Activated CD8-positive, alpha-beta memory T cell treated with anti-CD3 and anti-CD28 coated beads, Interleukin-2, amount 10 ng/mL, durations not matched to agents 7 days and 5 days (primary cell): ENCODE results near the gene ALOX5. TPM values are rescaled to one million over a fixed set of nuclear protein-coding genes. Genes with fewer than 3 reads are reported as not detected.
"Not testable (repeated sequence)": the region's sequence is repeated elsewhere in the genome, so short reads cannot be mapped to it uniquely, and the experiment has no call there.

ENCODE experiments used
- ATAC-seq: fragments of 150-1000 bp; cut with Tn5 transposase; one replicate; pipeline ENCODE4 v1.10.0; 2021; ENCODE audit warnings: moderate library complexity
- CTCF ChIA-PET: fragments of 350-600 bp; sonication (Branson Sonifier 250); formaldehyde crosslinking; loops from one replicate; lab custom pipeline; 2021; ENCODE audit warnings: antibody characterized with exemption; lab: Charles Lee
- DNase-seq: peaks from one replicate; pipeline ENCODE4 v3.0.0-alpha.2; 2020
- H3K27ac Mint-ChIP-seq: one replicate; pipeline ENCODE4 v1.8.0; 2021; ENCODE audit warnings: mild to moderate bottlenecking, mixed read lengths
- H3K27me3 Mint-ChIP-seq: one replicate; pipeline ENCODE4 v1.8.0; 2021; ENCODE audit warnings: mixed read lengths
- H3K36me3 Mint-ChIP-seq: one replicate; pipeline ENCODE4 v1.8.0; 2021; ENCODE audit warnings: mild to moderate bottlenecking, mixed read lengths
- H3K4me1 Mint-ChIP-seq: one replicate; pipeline ENCODE4 v1.8.0; 2021; ENCODE audit warnings: mixed read lengths
- H3K4me3 Mint-ChIP-seq: one replicate; pipeline ENCODE4 v1.8.0; 2021; ENCODE audit warnings: mild to moderate bottlenecking, moderate library complexity, mixed read lengths
- H3K9me3 Mint-ChIP-seq: one replicate; pipeline ENCODE4 v1.8.0; 2022; ENCODE audit warnings: low read depth, mixed read lengths
- total RNA-seq, 2 experiments: library from RNA; stranded (reverse); gene quantifications; one replicate each; pipeline ENCODE4 v1.2.3, GENCODE V29; 2021

Gene ALOX5
- total RNA-seq: 1 to 10 TPM; 1.9 to 8.9 TPM

- no peaks in the 10 kb centered on the region for H3K36me3 Mint-ChIP-seq
- peaks cover 71% of the 10 kb centered on the region for H3K27me3 Mint-ChIP-seq
Observed at GRCh38 chr10:45373576-45374349, at the start of gene ALOX5. TSS of gene ALOX5 (plus strand) at chr10:45374216. CDS start at chr10:45374280, 64 bp downstream.

GRCh38 chr10:45325116-45325515, 48.9 kb upstream of the ALOX5 start:
- CTCF ChIA-PET: no interaction called here
- Mint-ChIP-seq H3K36me3 (no peaks in the 10 kb centered on the region), H3K9me3 (peaks cover 5% of the 10 kb centered on the region), H3K4me3 (no peak overlapping the region), H3K27ac (no peak overlapping the region), H3K27me3 (peaks cover 42% of the 10 kb centered on the region), H3K4me1 (no peaks in the 10 kb centered on the region)
- no peak for ATAC-seq
- DNase-seq: no peak

More at GRCh38 chr10:45373576-45374349, at the start of gene ALOX5:
- Mint-ChIP-seq H3K9me3 (no peaks in the 10 kb centered on the region), H3K4me3 (peak within 1 kb of the TSS; percentile 79), H3K4me1 (peaks cover 19% of the 10 kb centered on the region), H3K27ac (peak within 1 kb of the TSS; percentile 58)
- DNase-seq (peak; percentile 61), ATAC-seq (peak; percentile 81)
- CTCF ChIA-PET: no interaction called here

GRCh38 chr10:45326864-45327263, 47.2 kb upstream of the ALOX5 start:
- H3K9me3 Mint-ChIP-seq, ATAC-seq, DNase-seq, H3K4me1 Mint-ChIP-seq, CTCF ChIA-PET, H3K36me3 Mint-ChIP-seq, H3K27ac Mint-ChIP-seq, H3K4me3 Mint-ChIP-seq: not testable (repeated sequence)
- peaks cover 48% of the 10 kb centered on the region for H3K27me3 Mint-ChIP-seq

- ATAC-seq: not testable (repeated sequence)
Observed at GRCh38 chr10:45331824-45332223, 42.2 kb upstream of the ALOX5 start.

GRCh38 chr10:45339894-45340293, 34.1 kb upstream of the ALOX5 start:
- Mint-ChIP-seq H3K4me1 (no peaks in the 10 kb centered on the region), H3K27ac (no peak overlapping the region), H3K36me3 (no peaks in the 10 kb centered on the region), H3K4me3 (no peak overlapping the region), H3K9me3 (peaks cover 2% of the 10 kb centered on the region), H3K27me3 (no peaks in the 10 kb centered on the region)
- CTCF ChIA-PET: no interaction called here
- ATAC-seq (no peak), DNase-seq (no peak)

More at GRCh38 chr10:45331824-45332223, 42.2 kb upstream of the ALOX5 start:
- peaks cover 38% of the 10 kb centered on the region for H3K27me3 Mint-ChIP-seq
- H3K9me3 Mint-ChIP-seq, DNase-seq, CTCF ChIA-PET, H3K4me3 Mint-ChIP-seq, H3K4me1 Mint-ChIP-seq, H3K27ac Mint-ChIP-seq, H3K36me3 Mint-ChIP-seq: not testable (repeated sequence)

- CTCF ChIA-PET, DNase-seq, H3K27ac Mint-ChIP-seq, H3K27me3 Mint-ChIP-seq, H3K36me3 Mint-ChIP-seq, H3K9me3 Mint-ChIP-seq, H3K4me1 Mint-ChIP-seq, ATAC-seq, H3K4me3 Mint-ChIP-seq: not testable (repeated sequence)
Observed at GRCh38 chr10:45340420-45340819, 33.6 kb upstream of the ALOX5 start.

GRCh38 chr10:45346652-45347335, 27.2 kb upstream of the ALOX5 start:
- ATAC-seq, H3K4me1 Mint-ChIP-seq, DNase-seq, H3K4me3 Mint-ChIP-seq, CTCF ChIA-PET, H3K9me3 Mint-ChIP-seq, H3K36me3 Mint-ChIP-seq, H3K27me3 Mint-ChIP-seq, H3K27ac Mint-ChIP-seq: not testable (repeated sequence)

GRCh38 chr10:45347464-45347863, 26.6 kb upstream of the ALOX5 start:
- CTCF ChIA-PET, H3K27me3 Mint-ChIP-seq, H3K27ac Mint-ChIP-seq, H3K4me1 Mint-ChIP-seq, H3K9me3 Mint-ChIP-seq, H3K4me3 Mint-ChIP-seq, ATAC-seq, DNase-seq, H3K36me3 Mint-ChIP-seq: not testable (repeated sequence)

GRCh38 chr10:45348196-45348765, 25.7 kb upstream of the ALOX5 start:
- H3K9me3 Mint-ChIP-seq, ATAC-seq, H3K36me3 Mint-ChIP-seq, CTCF ChIA-PET, H3K4me3 Mint-ChIP-seq, DNase-seq, H3K27ac Mint-ChIP-seq, H3K27me3 Mint-ChIP-seq: not testable (repeated sequence)
- peaks cover 12% of the 10 kb centered on the region for H3K4me1 Mint-ChIP-seq

GRCh38 chr10:45353186-45353585, 20.8 kb upstream of the ALOX5 start:
- no peak for DNase-seq
- no peaks in the 10 kb centered on the region for H3K9me3 Mint-ChIP-seq
- H3K27ac Mint-ChIP-seq: no peak overlapping the region
- H3K27me3 Mint-ChIP-seq: peaks cover 23% of the 10 kb centered on the region
- no peak overlapping the region for H3K4me3 Mint-ChIP-seq
- CTCF ChIA-PET: interaction anchor here (0.9 to 1.6 kb wide), 2 partner anchors 101 to 112 kb away, joined by 3 to 5 read pairs; no protein-coding TSS in a partner anchor
- peaks cover 16% of the 10 kb centered on the region for H3K4me1 Mint-ChIP-seq
- peaks cover 4% of the 10 kb centered on the region for H3K36me3 Mint-ChIP-seq
- ATAC-seq: peak; percentile 30

GRCh38 chr10:45354261-45354660, 19.8 kb upstream of the ALOX5 start:
- no peaks in the 10 kb centered on the region for H3K36me3 Mint-ChIP-seq
- H3K27me3 Mint-ChIP-seq: peaks cover 23% of the 10 kb centered on the region
- DNase-seq (no peak), ATAC-seq (no peak)
- H3K4me1 Mint-ChIP-seq: peaks cover 16% of the 10 kb centered on the region
- no peak overlapping the region for H3K27ac Mint-ChIP-seq
- no peak overlapping the region for H3K4me3 Mint-ChIP-seq
- CTCF ChIA-PET: interaction anchor here (1.6 kb wide), 1 partner anchor 111 kb away, joined by 5 read pairs; no protein-coding TSS in a partner anchor
- H3K9me3 Mint-ChIP-seq: no peaks in the 10 kb centered on the region

GRCh38 chr10:45355494-45355893, 18.5 kb upstream of the ALOX5 start:
- Mint-ChIP-seq H3K27ac (no peak overlapping the region), H3K4me3 (no peak overlapping the region), H3K27me3 (peaks cover 32% of the 10 kb centered on the region), H3K4me1 (peaks cover 16% of the 10 kb centered on the region), H3K36me3 (no peaks in the 10 kb centered on the region), H3K9me3 (no peaks in the 10 kb centered on the region)
- ATAC-seq (no peak), DNase-seq (no peak)
- CTCF ChIA-PET: no interaction called here

- CTCF ChIA-PET, H3K36me3 Mint-ChIP-seq, DNase-seq, H3K4me1 Mint-ChIP-seq, ATAC-seq, H3K27ac Mint-ChIP-seq, H3K9me3 Mint-ChIP-seq, H3K4me3 Mint-ChIP-seq: not testable (repeated sequence)
- H3K27me3 Mint-ChIP-seq: peaks cover 39% of the 10 kb centered on the region
Observed at GRCh38 chr10:45358961-45359360, 15.1 kb upstream of the ALOX5 start.
